Upper lobe of left lung (tissue), 4 donors: Measurements from ENCODE around the gene ZDHHC11B.

Experiments
- POLR2AphosphoS5 ChIP-seq, 2 donors: sonication (generic); formaldehyde crosslinking; IDR thresholded peaks; one replicate each; pipeline ENCODE4 v1.5.1; 2017; ENCODE audit warnings: antibody characterized with exemption in 2 of 2
- TF ChIP-seq, protein P1 (sequence below), 6 experiments: fragments of 450-650 bp in 4 of 6; fragments of 200-600 bp in 2 of 6; sonication (generic) in 2 of 6; IDR thresholded peaks; one replicate each; pipeline ENCODE4 v1.5.1; 2016 to 2019; ENCODE audit warnings: antibody characterized with exemption in 6 of 6

DNA sequence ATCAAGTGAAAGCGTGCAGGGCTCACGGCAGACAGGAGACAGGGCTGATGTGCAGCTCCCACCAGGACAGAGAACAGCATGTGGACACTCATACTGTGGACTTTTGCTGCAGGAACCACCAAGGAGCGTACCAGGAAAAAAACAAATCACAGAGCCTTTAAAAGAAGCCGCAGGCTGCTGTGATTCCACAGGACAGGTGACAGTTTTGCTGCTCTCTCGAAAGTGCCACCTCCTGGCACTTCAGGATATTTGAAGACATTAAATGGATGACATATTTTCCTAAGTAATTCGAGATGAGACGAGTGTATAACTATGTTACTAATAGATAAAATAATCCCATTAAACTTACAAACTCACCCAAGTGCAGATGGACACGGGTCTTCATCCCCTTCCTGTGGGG, 37.0 kb upstream of the ZDHHC11B start:
- TF ChIP-seq, protein P1, sequence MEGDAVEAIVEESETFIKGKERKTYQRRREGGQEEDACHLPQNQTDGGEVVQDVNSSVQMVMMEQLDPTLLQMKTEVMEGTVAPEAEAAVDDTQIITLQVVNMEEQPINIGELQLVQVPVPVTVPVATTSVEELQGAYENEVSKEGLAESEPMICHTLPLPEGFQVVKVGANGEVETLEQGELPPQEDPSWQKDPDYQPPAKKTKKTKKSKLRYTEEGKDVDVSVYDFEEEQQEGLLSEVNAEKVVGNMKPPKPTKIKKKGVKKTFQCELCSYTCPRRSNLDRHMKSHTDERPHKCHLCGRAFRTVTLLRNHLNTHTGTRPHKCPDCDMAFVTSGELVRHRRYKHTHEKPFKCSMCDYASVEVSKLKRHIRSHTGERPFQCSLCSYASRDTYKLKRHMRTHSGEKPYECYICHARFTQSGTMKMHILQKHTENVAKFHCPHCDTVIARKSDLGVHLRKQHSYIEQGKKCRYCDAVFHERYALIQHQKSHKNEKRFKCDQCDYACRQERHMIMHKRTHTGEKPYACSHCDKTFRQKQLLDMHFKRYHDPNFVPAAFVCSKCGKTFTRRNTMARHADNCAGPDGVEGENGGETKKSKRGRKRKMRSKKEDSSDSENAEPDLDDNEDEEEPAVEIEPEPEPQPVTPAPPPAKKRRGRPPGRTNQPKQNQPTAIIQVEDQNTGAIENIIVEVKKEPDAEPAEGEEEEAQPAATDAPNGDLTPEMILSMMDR (IDR thresholded peaks at IDR 0.05): no peak
- no peak for TF ChIP-seq POLR2AphosphoS5 (IDR thresholded peaks at IDR 0.05)
